ENCODE measurements around the gene BLOC1S1. TPM values are rescaled to one million over a fixed set of nuclear protein-coding genes. Genes with fewer than 3 reads are reported as not detected.

The BLOC1S1 gene
- total and polyA plus RNA-seq, 3 donors from 2014 or later: 108 to 145 (median 110) TPM

GRCh38 chr12:55734595-55734994, 18.7 kb downstream of the BLOC1S1 start:
- no peak for DNase-seq
- peaks cover 25% of the 10 kb centered on the region for H3K4me1 ChIP-seq
- TF ChIP-seq CTCF (IDR thresholded peaks at IDR 0.05): no peak
- no peak for TF ChIP-seq POLR2A (IDR thresholded peaks at IDR 0.05)
- H3K36me3 ChIP-seq (ENCODE audit: low read depth, missing control alignments): no peaks in the 10 kb centered on the region
- intact Hi-C loops (cut with DNase I; ENCODE audit: low total_unique reads): loop anchor here (10.0 kb wide), 1 partner anchor 70 kb away; no protein-coding TSS in a partner anchor
- 91 to 95% methylated on average over 3 of the region's 3 CpGs for WGBS, 2 donors
- H3K4me3 ChIP-seq: no peak overlapping the region
- H3K9me3 ChIP-seq: no peaks in the 10 kb centered on the region
- H3K27ac ChIP-seq: no peak overlapping the region
- no peaks in the 10 kb centered on the region for H3K27me3 ChIP-seq

GRCh38 chr12:55736076-55736475, 20.2 kb downstream of the BLOC1S1 start:
- TF ChIP-seq POLR2A (IDR thresholded peaks at IDR 0.05): no peak
- TF ChIP-seq CTCF (IDR thresholded peaks at IDR 0.05): no peak
- Histone ChIP-seq H3K4me3 (no peak overlapping the region), H3K9me3 (no peaks in the 10 kb centered on the region), H3K4me1 (peaks cover 15% of the 10 kb centered on the region), H3K36me3 (ENCODE audit: low read depth, missing control alignments) (no peaks in the 10 kb centered on the region), H3K27me3 (no peaks in the 10 kb centered on the region), H3K27ac (no peak overlapping the region)
- no peak for DNase-seq
- WGBS, 2 donors: 51 to 60% methylated on average over 3 of the region's 3 CpGs
- intact Hi-C loops (cut with DNase I; ENCODE audit: low total_unique reads): loop anchor here (10.0 kb wide), 1 partner anchor 69 kb away; no protein-coding TSS in a partner anchor

GRCh38 chr12:55736780-55737580, 21.1 kb downstream of the BLOC1S1 start:
- no peaks in the 10 kb centered on the region for H3K27me3 ChIP-seq
- H3K36me3 ChIP-seq (ENCODE audit: low read depth, missing control alignments): no peaks in the 10 kb centered on the region
- peak; percentile 82 for DNase-seq
- no peak overlapping the region for H3K4me3 ChIP-seq
- 49 to 54% methylated on average over 6 of the region's 6 CpGs for WGBS, 2 donors
- peaks cover 15% of the 10 kb centered on the region for H3K4me1 ChIP-seq
- TF ChIP-seq CTCF (IDR thresholded peaks at IDR 0.05) (peak; percentile 66 to 78 (median 77)), POLR2A (IDR thresholded peaks at IDR 0.05) (no peak)
- no peaks in the 10 kb centered on the region for H3K9me3 ChIP-seq
- intact Hi-C loops (cut with DNase I; ENCODE audit: low total_unique reads): loop anchor here (10.0 kb wide), 1 partner anchor 68 kb away; no protein-coding TSS in a partner anchor
- peak overlapping the region; percentile 69 to 85 for H3K27ac ChIP-seq

- no peaks in the 10 kb centered on the region for H3K36me3 ChIP-seq (ENCODE audit: low read depth, missing control alignments)
- intact Hi-C loops (cut with DNase I; ENCODE audit: low total_unique reads): loop anchor here (10.0 kb wide), 1 partner anchor 67 kb away; no protein-coding TSS in a partner anchor
- TF ChIP-seq CTCF (IDR thresholded peaks at IDR 0.05): no peak
- TF ChIP-seq POLR2A (IDR thresholded peaks at IDR 0.05): no peak
- H3K27me3 ChIP-seq: no peaks in the 10 kb centered on the region
- WGBS, 2 donors: 13 to 16% methylated on average over 4 of the region's 4 CpGs
- H3K4me1 ChIP-seq: peaks cover 15% of the 10 kb centered on the region
- DNase-seq: no peak
- H3K27ac ChIP-seq: peak overlapping the region; percentile 69 to 85
- H3K4me3 ChIP-seq: peak overlapping the region in 1 of 2 donors; percentile 69
- no peaks in the 10 kb centered on the region for H3K9me3 ChIP-seq
Observed at GRCh38 chr12:55737581-55738122, 21.8 kb downstream of the BLOC1S1 start.
